SJCRH30 (cell line): ENCODE measurements around the gene OGDH. TPM values are rescaled to one million over a fixed set of nuclear protein-coding genes. Genes with fewer than 3 reads are reported as not detected.

Experiments
- DNase-seq, 2 experiments: peaks; one replicate each; pipeline ENCODE4 v3.0.0-alpha.2; 2015 to 2020
- H3K27ac ChIP-seq: fragments of 250-450 bp; sonication (Bioruptor Pico); 2 replicates; pipeline ENCODE4 v1.5.1; 2020; ENCODE audit warnings: mild to moderate bottlenecking, moderate library complexity
- H3K27me3 ChIP-seq: fragments of 250-450 bp; sonication (Bioruptor Pico); 2 replicates; pipeline ENCODE4 v1.5.1; 2020; ENCODE audit warnings: mild to moderate bottlenecking, moderate library complexity
- H3K36me3 ChIP-seq: fragments of 250-450 bp; sonication (Bioruptor Pico); 2 replicates; pipeline ENCODE4 v1.5.1; 2020; ENCODE audit warnings: mild to moderate bottlenecking, moderate library complexity
- H3K4me1 ChIP-seq: fragments of 250-450 bp; sonication (Bioruptor Pico); 2 replicates; pipeline ENCODE4 v1.5.1; 2020; ENCODE audit warnings: mild to moderate bottlenecking, moderate library complexity
- H3K4me3 ChIP-seq: fragments of 250-450 bp; sonication (Bioruptor Pico); 2 replicates; pipeline ENCODE4 v1.5.1; 2020; ENCODE audit warnings: mild to moderate bottlenecking, moderate library complexity
- H3K9me3 ChIP-seq: fragments of 250-450 bp; sonication (Bioruptor Pico); replicated peaks from 2 replicates; pipeline ENCODE4 v1.5.1; 2020; ENCODE audit warnings: mild to moderate bottlenecking, moderate library complexity
- total RNA-seq: library from RNA; depleted of rRNA; stranded (reverse); fragments of >200 nt; shearing (Covaris generic); gene quantifications from 2 replicates; pipeline ENCODE4 v1.2.3, GENCODE V29; 2014

Gene OGDH
- total RNA-seq, 1 experiment from 2014 or later: 37.8 TPM

DNA sequence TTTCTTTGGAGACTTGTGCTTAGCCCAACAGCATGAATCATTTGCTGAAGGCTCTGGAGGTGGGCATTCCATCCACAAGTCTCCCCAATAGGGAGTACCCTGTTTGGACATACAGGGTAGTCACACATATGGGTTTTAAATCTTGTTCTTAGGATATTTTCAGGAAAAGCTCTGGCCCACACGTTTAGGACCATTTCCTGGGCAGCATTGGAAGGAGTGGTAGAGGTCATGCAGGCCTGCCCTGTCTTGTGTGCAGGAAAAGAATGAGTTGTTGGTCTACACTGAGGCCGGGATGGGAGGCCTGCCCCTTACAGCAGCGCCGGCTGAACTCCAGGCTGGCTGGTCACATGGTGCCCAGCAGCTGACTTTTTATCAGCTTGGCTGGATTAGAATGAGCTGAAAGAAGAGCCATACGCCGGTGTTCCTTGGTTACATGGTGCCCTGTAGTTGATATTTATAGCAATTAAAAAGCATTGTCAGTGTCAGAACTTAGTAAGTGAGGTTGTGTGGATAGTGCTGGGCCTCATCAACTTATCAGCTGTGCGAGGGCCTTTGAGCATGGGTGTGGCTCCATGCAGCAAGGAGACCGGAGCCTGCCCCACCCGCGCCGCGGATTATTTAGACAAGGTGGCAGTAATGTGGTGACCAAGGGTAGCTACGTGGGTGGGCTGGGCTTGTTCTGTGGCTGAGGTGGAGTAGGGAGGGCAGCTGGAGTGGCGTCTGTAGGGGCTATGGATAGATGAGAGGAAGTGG lies 28.6 kb downstream of the OGDH start:
- peak overlapping the region; percentile 5 for H3K4me3 ChIP-seq
- no peaks in the 10 kb centered on the region for H3K27me3 ChIP-seq
- DNase-seq: peak; percentile 94 to 96
- H3K4me1 ChIP-seq: peaks cover 74% of the 10 kb centered on the region
- 0 out of 2 replicates have a peak, but pooled peaks cover under 1% of the 10 kb centered on the region for H3K36me3 ChIP-seq
- H3K27ac ChIP-seq: peak overlapping the region; percentile 26; the same call in 1 of the 2 replicates
- H3K9me3 ChIP-seq: no peaks in the 10 kb centered on the region

DNA sequence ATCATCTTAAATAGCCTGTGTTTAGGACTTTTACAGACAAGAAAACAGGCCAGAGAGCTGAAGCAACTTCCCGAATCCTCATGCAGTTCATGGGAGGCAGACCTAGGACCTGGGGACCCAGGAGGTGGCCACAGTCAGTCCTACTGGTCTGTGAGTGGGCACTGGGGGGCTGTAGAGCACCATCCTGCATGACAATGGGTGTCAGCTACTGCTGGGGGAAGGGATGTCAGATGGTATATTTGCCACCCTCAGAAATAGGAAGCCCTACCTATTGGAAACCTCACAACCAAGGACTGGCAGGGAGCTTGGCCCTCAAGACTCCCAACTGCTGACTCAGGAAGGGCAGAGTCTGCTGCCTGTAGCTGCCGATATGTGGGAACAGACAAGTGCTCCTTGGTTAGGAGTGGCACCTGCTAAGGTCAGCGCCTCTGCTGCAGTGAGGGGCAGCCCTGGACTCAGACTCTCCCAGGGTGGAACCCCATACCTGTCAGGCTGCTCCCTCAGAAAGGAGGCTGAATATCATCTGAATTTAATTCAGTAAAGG lies 29.7 kb downstream of the OGDH start:
- Histone ChIP-seq H3K36me3 (no peaks in the 10 kb centered on the region), H3K27me3 (no peaks in the 10 kb centered on the region), H3K9me3 (no peaks in the 10 kb centered on the region), H3K27ac (peak overlapping the region; percentile 26; the same call in 1 of the 2 replicates), H3K4me3 (no peak overlapping the region), H3K4me1 (peaks cover 69% of the 10 kb centered on the region)
- DNase-seq: no peak

GRCh38 chr7:44636926-44637325 lies 30.5 kb downstream of the OGDH start:
- Histone ChIP-seq H3K4me1 (peaks cover 61% of the 10 kb centered on the region), H3K4me3 (no peak overlapping the region), H3K27me3 (no peaks in the 10 kb centered on the region), H3K27ac (no peak overlapping the region), H3K9me3 (no peaks in the 10 kb centered on the region), H3K36me3 (no peaks in the 10 kb centered on the region)
- DNase-seq: no peak

- H3K4me1 ChIP-seq: peaks cover 58% of the 10 kb centered on the region
Measured at GRCh38 chr7:44637788-44638594, 31.6 kb downstream of the OGDH start.

DNA sequence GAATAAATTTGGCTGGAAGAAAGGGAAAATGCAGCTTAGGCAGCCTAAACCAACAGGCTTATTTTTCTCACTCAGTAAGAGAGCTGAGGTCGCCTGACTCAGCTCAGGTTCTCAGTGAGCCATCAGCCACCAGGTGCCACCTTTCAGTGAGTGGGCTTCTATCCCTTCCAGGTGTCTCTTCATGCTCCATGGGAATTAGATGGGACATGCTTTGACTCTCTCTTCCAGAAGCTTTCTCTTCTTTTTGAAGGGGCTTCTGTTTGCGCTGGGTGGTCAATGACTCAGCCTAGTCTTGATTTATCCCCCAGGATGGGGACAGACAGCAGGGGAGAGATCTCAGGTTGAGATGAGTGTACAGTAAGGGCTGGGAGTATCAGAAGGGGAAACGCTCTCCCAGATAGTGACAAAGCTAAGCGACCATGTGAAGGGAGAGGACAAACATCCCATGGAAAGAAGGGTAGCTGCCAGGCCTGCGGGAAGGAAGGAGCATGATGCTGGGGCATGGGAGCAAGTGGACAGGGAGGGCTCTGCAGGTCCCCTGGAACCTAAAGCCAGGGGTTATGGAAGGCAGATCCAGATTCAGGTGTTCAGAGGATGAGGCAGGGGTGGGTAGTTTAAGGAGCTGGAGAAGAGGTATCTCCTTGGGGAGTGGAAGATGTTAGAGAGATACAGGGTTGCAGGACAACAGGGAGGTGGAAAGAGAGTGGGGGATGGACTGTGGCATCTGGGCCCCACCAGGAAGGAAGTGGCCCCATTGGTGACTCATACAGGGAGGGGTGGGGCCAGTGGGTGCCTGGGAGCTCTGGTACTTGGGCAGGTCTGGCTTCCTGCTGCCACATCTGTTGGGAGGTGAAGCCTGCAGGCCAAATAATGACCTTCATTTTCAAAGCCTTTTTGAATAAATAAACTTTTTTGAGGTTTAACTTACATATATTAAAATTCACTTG lies 32.5 kb downstream of the OGDH start:
- peak overlapping the region; percentile 81 for H3K27ac ChIP-seq
- peak; percentile 84 to 88 for DNase-seq
- H3K4me1 ChIP-seq: peaks cover 51% of the 10 kb centered on the region
- no peaks in the 10 kb centered on the region for H3K9me3 ChIP-seq
- no peaks in the 10 kb centered on the region for H3K36me3 ChIP-seq
- H3K4me3 ChIP-seq: peak overlapping the region; percentile 23
- no peaks in the 10 kb centered on the region for H3K27me3 ChIP-seq

More at GRCh38 chr7:44637788-44638594, 31.6 kb downstream of the OGDH start:
- no peaks in the 10 kb centered on the region for H3K27me3 ChIP-seq
- DNase-seq: no peak
- H3K27ac ChIP-seq: peak overlapping the region; percentile 81; the same call in 1 of the 2 replicates
- no peak overlapping the region for H3K4me3 ChIP-seq
- no peaks in the 10 kb centered on the region for H3K36me3 ChIP-seq
- H3K9me3 ChIP-seq: no peaks in the 10 kb centered on the region

DNA sequence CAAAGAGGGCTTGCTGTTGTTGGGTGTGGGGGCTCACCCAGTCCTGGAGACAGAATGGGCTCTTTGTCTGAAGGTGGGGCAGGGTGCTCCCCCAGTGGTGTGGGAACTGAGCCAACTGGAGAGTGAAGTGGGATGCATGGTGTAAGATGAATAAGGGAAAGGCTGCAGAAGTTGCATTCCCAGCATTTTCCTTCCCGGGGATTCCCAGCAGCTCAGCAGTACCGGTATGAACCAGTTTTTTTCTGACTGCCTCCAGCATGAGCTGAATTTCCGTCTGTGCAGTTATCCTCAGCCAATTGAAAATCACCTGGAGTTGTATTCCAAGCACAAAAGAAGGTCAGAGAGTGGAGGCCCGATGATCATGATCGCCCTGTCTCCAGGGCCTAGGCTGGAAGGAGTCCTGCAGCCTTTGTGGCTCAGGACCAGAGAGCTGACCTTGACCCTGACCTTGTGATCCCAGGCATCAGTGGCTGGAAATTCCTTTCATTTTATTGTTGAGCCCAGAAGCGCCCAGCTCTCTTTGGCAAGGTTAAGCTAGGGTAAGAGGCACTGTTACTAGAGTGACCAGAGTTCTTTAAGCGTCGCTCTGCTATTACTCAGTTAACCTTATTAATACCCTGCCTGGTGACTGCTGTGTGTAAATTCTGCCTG lies 33.4 kb downstream of the OGDH start:
- H3K4me1 ChIP-seq: peaks cover 42% of the 10 kb centered on the region
- peak overlapping the region; percentile 23 for H3K4me3 ChIP-seq
- no peaks in the 10 kb centered on the region for H3K27me3 ChIP-seq
- no peaks in the 10 kb centered on the region for H3K9me3 ChIP-seq
- DNase-seq: peak; percentile 77 to 79
- no peaks in the 10 kb centered on the region for H3K36me3 ChIP-seq
- peak overlapping the region; percentile 81 for H3K27ac ChIP-seq

GRCh38 chr7:44643206-44643605 lies 36.8 kb downstream of the OGDH start:
- H3K36me3 ChIP-seq: no peaks in the 10 kb centered on the region
- no peak overlapping the region for H3K4me3 ChIP-seq
- H3K4me1 ChIP-seq: peaks cover 24% of the 10 kb centered on the region
- no peak for DNase-seq
- H3K27ac ChIP-seq: no peak overlapping the region
- H3K27me3 ChIP-seq: no peaks in the 10 kb centered on the region
- H3K9me3 ChIP-seq: no peaks in the 10 kb centered on the region

DNA sequence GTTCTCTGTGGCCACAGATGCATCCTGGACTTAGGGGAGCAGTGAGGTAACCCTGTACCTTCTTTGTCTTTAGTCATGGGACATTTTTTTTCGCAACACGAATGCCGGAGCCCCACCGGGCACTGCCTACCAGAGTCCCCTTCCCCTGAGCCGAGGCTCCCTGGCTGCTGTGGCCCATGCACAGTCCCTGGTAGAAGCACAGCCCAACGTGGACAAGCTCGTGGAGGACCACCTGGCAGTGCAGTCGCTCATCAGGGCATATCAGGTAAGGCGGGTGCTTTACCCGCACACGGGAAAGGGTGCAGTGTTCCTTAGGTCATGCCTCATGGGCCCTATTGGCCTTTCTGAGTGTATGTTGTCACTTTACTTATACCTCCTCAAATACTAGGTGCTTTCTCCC lies 38.8 kb downstream of the OGDH start:
- no peak overlapping the region for H3K4me3 ChIP-seq
- DNase-seq: no peak
- no peak overlapping the region for H3K27ac ChIP-seq
- H3K36me3 ChIP-seq: no peaks in the 10 kb centered on the region
- no peaks in the 10 kb centered on the region for H3K9me3 ChIP-seq
- H3K4me1 ChIP-seq: peaks cover 4% of the 10 kb centered on the region
- no peaks in the 10 kb centered on the region for H3K27me3 ChIP-seq

DNA sequence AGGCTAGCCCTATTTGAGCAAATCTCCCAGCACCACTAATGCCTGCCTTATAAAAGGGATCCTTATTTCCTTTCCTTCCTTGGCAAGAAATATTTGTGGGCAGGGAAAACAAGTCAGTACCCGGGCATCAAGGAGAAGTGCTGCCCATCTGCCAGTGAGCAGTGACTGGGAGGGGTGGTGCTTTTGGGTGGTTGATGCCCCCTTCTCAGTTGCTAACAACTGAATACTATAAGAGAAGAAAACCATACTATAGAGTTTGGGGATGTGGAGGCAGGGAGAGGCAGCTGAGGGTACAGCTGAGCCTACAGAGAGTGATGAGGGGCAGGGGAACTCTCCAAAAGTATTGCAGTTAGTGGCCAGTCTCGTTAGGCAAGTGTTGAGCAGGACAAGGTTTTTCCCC lies 39.3 kb downstream of the OGDH start:
- H3K4me1 ChIP-seq: no peaks in the 10 kb centered on the region
- no peak for DNase-seq
- no peak overlapping the region for H3K4me3 ChIP-seq
- H3K27me3 ChIP-seq: no peaks in the 10 kb centered on the region
- H3K9me3 ChIP-seq: no peaks in the 10 kb centered on the region
- no peaks in the 10 kb centered on the region for H3K36me3 ChIP-seq
- no peak overlapping the region for H3K27ac ChIP-seq

- Histone ChIP-seq H3K36me3 (no peaks in the 10 kb centered on the region), H3K4me3 (no peak overlapping the region), H3K4me1 (no peaks in the 10 kb centered on the region), H3K27ac (no peak overlapping the region), H3K27me3 (no peaks in the 10 kb centered on the region), H3K9me3 (no peaks in the 10 kb centered on the region)
- no peak for DNase-seq
Measured at GRCh38 chr7:44646176-44646920, 39.9 kb downstream of the OGDH start.

- Histone ChIP-seq H3K27ac (no peak overlapping the region), H3K36me3 (no peaks in the 10 kb centered on the region), H3K4me1 (no peaks in the 10 kb centered on the region), H3K27me3 (no peaks in the 10 kb centered on the region), H3K4me3 (no peak overlapping the region), H3K9me3 (no peaks in the 10 kb centered on the region)
- no peak for DNase-seq
Measured at GRCh38 chr7:44646921-44647636, 40.7 kb downstream of the OGDH start.

DNA sequence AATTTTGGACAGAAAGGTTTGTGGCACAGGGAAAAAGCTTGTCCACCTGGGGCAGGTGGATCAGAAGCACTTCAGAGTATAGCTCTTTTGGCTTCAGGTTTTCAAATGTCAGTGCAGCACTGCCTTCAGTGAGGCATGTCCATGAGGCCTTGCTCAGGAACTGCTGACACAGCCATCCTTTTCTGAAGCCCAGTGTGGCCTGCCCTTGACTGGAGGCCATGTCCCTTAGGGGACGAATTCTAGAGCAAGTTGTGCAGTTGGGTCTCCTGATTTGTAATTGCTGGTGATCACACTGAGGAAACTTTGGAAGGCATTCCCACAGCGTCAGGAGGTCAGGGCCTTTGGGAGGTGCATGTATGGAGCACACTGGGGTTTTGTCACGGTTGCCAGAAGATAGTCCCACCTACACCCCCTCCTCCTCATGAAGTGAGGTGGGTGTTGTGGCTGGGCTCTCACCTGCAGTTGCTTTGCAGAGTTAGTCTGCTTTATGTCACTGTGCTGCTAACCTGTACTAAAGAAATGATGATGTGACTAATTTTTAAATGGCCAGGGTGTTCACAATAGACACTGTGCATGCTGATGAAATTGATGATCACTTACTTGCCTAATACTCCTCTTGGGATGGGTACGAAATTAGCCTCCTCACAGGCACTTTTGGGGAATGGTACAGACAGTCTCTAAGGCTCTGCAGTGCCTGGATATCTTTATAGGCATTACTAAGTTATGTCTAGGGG lies 41.7 kb downstream of the OGDH start:
- Histone ChIP-seq H3K4me1 (no peaks in the 10 kb centered on the region), H3K9me3 (no peaks in the 10 kb centered on the region), H3K36me3 (no peaks in the 10 kb centered on the region), H3K4me3 (no peak overlapping the region), H3K27me3 (no peaks in the 10 kb centered on the region), H3K27ac (no peak overlapping the region)
- DNase-seq: no peak
